HG03439 (cell line): ENCODE data around the gene GYS1.

Source experiments
- ATAC-seq: cut with Tn5 transposase; IDR thresholded peaks from one replicate; pipeline ENCODE4 v1.9.1; 2021; ENCODE audit warnings: mild to moderate bottlenecking, moderate library complexity; ENCODE audit not compliant: unreplicated experiment

Gene GYS1

DNA sequence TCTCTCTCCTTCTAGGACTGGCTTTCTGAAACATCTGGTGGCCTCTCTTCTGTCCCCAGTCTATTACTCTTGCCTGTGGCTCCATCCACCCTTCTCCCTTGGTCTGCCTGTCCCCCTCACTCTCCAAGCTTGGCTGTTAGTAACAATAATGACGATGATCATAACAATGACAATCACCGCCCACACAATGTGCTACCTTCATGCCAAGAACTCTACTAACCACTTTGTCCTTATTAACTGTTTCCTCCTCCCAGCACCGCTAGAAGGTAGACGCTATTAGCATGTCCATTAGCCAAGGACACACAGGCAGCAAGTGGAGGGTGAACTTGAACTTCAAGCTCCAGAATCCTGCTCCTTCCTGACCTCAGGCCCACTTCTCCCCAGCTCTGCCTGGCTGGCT lies 2.7 kb downstream of the GYS1 start:
- no peak for ATAC-seq

DNA sequence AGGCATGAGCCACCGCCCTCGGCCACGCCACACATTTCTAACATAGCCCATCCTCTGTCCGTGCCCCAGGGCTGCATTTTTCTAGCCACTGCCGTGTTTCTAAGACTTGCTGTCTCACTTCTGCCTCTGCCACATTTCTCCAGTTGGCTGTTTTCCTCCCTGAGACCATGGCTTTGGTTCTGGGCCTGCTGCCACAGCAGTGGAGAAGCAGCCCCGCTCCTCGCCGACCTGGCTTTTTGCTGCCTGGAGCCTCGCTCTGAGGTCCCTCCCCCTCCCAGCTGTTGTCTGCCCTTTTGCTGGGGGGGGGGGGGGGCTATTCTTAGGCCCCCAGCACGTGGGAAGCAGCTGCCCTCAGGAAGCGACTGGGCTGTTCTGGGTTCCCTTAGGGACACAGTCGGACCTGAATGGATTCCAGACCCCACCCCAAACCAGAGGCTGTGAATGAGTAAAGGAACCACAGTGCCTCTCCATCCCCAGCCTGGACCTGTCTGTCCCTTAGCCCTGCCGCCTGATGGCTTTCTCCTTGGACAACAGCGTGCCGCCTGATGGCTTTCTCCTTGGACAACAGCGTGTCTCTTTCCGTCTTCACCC lies 3.3 kb downstream of the GYS1 start:
- ATAC-seq = no peak

DNA sequence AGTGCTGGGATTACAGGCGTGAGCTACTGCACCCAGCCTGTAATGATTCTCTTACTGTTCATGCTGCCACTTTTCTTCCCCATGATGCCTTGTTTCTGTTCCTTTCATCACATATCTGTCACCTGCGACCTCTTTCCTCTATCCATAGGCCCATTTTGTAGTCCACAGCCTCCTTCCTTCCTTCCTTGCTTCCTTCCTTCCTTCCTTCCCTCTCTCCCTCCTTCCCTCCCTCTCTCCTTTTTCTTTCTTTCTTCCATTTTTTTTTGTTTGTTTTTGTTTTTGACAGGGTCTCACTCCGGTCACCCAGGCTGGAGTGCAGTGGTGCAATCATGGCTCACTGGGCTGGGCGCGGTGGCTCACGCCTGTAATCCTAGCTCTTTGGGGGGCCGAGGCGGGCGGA lies 4.2 kb downstream of the GYS1 start:
- ATAC-seq = no peak

DNA sequence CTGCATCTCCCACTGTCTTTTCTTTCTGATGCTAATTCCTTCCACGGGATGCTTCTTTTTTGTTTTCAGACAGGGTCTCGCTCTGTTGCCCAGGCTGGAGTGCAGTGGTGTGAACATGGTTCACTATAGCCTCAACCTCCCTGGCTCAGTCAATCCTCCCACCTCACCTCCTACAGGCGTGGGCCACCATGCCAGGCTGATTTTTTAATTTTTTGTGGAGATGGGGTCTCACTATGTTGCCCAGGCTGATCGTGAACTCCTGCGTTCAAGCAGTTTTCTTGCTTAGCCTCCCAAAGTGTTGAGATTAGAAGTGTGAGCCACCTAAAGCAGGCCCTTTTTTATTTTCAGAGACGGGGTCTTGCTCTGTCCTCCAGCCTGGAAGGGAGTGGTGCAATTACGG lies 4.8 kb downstream of the GYS1 start:
- ATAC-seq = no peak

DNA sequence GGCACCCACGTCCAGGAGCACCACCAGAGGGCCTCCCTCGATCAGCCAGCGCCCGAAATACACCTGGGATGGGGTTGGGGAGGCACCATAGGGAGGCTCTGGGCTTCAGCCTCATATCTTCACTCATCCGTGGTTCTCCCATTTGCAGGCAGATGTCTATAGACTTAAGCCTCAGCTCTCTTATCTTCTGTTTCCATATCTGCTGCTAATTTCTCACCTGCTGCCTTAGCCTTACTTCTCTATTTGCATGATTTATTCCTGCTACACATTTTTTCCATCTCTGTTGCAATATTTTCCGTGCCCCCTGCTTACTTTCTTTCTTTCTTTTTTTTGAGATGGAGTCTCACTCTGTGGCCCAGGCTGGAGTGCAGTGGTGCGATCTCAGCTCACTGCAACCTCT lies 5.8 kb downstream of the GYS1 start:
- no peak for ATAC-seq

DNA sequence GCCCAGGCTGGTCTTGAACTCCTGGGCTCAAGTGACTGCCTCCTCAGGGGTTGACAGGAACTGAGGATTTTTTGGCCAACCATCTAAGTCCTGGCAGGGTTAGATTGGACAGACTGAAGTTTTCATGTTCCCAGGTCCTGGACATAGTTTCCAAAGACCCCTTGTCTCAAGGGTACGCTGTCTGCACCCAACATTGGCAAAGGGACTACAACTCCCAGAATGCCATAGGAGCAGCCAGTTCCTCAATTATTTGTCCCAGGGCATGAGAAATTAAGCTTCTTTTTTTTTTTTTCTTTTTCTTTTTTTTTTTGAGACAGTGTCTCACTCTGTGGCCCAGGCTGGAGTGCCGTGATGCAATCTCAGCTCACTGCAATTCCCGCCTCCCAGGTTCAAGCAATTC lies 6.9 kb downstream of the GYS1 start:
- no peak for ATAC-seq

DNA sequence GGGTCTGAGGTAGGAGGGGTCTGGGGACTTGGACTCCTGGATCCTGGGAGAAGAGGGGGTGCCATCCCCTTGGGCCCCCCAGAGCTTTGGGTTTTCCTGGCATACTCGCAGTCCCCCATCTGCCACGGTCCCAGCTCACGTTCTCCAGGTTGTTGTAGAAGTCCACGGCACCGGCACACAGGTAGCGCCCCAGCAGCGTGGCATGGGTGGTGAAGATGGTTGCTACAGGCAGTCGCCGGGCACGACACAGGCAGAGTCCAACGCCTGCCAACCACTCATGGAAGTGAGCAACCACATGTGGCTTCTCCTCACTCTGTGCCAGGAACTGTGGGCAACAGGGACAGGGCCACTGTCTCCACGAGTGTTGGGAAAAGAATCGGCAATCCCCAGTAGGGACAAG lies 7.4 kb downstream of the GYS1 start:
- ATAC-seq = no peak

DNA sequence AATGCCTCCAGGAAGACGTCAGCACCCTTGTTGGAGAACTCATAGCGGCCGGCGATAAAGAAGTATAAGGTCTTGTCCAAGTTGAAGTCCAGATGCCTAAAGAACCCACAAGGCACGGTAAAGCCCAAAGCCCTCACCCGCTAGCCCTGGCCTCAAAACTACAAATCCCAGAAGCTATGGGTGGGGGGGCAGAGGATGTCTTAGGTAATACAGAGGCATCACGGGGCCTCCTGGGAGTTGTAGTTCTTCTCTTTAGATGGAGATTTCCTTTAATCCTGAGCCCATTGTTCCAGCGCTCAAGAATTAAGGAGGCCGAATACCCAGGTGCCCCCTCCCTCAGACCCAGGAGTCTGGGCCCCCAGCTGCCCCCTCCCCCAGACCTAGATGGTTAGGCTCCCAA lies 10.8 kb downstream of the GYS1 start:
- no peak for ATAC-seq

DNA sequence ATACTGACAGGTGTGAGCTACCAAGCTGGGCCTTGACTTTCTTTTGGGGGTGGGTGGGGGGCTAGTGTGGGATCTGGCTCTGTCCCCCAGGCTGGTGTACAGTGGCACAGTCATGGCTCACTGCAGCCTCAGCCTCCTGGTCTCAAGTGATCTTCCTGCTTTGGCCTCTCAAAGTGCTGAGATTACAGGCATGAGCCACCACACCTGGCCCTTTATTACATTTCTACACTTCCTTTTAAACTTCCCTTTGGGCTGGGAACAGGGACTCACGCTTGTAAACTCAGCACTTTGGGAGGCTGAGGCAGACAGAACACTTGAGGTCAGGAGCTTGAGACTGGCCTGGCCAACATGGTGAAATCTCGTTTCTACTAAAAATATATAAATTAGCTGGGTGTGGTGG lies 16.0 kb downstream of the GYS1 start:
- ATAC-seq = no peak

DNA sequence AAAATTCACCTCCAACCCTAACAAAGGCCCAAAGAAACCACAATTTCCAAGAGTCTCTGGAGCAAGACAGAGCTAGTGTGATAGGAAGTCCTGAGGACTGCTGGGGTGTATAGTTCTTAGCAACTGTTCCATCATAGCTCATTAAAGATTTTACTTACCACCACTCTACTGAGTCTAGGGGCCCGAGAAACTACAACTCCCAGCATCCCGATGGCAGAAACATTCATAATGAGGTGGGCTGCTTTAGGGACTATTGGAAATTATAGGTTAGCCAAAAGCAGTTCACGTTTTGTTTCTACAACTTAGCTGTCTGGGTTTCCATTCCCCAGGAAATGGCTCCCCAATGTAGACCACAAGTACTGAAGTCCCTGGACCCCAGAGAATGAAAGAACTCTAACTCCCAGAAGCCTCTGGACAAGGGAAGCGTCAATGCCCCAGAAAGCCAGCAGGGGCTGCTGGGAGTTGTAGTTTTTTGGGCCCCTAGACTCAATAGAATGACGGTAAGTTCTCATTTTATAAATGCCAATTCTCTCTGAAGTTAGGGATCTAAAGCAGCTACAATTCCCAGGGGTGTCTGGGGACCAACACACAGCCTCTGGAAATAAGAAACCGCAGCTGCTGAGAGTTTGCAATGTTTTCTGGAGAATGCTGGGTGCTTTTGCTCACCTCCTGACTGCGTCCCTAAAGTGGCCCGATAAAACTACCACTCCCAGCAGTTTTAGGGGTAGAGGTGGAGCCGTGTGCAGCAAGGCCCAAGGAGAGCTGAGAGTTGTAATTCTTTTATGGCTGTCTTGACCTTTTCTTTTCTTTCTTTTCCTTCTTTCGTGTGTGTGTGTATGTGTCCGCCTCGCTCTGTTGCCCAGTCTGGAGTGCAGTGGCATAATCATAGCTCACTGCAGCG lies 16.9 kb downstream of the GYS1 start:
- ATAC-seq = no peak

DNA sequence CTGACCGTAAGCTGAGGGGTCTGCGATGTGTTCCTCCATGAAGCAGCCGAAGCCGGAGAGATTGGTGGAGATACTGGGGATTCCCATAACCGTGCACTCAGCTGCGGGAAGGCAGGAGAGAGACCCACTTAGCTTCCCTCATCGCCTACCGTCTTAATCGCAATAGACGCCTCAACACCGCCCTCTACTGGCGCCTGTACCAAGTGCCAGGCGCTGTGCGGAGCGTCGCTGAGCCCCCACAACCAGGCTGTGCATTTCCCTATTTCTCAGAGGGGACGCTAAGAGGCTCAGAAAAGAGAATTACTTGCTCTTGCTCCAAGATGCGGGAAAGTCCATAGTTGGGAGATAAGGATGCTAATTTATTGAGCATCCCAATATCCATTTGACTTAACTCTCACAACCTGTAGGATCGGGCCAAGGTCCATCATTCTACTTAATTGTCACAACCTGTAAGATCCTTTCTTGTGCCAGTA lies 22.1 kb downstream of the GYS1 start:
- no peak for ATAC-seq

DNA sequence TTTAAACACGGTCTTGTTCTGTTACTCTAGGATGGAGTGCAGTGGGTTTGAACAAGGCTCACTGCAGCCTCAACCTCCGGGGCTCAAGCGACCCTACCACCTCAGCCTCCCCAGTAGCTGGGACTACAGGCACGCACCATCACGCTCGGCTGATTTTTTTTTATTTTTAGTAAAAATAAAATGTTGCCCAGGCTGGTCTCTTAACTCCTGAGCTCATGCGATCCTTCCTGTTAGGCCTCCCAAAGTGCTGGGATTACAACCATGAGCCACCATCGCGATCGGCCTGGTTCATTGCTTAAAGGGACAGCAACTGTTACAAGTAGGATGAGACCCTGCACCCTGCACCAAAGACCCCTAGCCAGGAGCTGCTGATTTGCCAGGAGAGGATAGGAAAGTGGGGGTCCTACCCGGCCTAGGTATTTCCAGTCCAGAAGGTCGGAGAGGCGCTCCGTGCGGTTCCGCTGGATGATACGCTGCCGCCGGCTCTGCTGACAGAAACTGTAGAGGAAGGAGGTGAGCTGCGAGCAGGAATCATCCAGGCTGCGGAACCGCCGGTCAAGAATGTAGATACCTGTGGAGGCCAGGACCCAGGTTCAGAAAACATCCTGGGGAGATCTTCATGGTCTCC lies 22.9 kb downstream of the GYS1 start:
- ATAC-seq = no peak

DNA sequence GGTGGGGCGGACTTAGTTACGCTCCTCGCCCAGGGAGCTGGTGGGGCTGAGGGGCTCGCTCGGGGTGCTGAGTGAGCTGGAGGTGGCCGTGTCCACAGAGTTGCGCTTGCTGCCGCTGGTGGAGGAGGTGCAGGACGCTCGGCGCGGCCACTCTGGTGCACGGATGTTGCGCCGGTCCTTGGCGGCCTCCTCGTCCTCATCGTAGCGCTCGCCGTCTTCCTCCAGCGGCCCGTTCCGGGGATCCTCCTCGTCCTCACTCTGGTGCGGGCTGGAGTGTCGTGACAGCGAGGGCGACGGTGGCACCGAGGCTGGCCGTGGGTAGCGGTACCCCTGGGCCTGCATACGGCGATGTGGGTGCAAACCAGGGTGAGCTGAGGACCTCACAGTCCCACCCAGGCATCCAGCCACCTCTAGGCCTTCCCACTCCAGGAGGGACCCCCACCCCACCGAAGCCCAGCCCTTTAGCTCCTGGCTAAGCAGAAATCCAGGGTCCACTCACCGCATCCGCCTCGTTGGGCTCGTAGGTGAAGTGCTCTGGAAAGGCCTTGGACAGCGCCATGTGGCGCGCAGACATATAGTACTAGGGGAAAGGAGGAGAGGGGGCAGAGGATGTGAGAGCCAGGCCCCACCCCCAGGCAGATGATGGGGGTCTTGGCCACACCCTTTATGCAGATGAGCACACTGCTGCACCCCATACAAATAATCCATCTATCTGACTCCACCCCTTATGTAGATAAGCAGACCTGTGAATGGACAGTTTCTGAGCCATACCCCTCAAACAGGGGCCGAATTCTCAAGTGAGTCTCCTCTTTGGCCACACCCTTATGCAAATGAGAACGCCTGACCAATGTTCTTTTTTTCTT lies 23.6 kb downstream of the GYS1 start:
- ATAC-seq = no peak

DNA sequence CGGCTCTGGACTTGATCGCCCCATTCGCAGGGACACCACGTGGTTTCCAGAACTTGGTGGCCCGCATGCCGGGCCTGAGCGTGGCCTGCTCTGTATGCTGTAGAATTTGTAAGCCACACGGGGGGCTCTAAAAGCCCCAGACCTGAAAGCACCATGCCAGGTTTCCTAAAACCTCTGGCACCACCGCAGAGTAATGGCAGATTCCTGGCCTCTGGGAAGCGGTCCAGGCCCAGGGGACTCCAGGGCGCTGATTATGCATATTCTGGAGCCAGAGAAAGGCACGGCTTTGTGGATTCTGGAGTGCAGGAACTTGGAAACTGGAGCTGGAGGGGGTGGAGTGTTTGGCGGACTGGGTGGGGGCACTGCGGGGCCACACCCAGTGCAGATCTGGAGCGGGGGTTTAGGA lies 24.3 kb downstream of the GYS1 start:
- ATAC-seq = no peak

DNA sequence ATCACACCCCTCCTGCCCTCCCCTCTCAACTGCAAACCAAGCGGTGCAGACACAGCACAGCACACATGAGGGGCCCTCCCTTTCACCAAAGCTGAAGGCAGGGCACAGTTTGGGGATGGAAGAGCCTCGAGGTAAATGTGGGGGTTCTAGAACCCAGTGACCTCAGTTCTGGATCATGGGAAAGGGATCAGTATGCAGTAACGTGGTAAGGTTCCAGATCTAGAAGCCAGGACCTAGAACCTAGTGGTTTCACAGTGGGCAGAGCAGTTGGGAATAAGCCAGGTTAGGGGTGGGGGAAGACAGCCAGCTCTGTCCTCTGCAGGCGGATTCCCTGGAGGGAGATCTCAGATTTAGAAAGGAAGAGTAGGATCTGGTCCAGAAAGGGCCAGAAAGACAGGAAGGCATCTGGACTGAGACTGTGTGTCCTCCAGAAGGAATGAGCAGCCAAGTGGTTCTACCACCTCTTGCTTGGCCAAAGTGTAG lies 24.9 kb downstream of the GYS1 start:
- ATAC-seq = no peak

DNA sequence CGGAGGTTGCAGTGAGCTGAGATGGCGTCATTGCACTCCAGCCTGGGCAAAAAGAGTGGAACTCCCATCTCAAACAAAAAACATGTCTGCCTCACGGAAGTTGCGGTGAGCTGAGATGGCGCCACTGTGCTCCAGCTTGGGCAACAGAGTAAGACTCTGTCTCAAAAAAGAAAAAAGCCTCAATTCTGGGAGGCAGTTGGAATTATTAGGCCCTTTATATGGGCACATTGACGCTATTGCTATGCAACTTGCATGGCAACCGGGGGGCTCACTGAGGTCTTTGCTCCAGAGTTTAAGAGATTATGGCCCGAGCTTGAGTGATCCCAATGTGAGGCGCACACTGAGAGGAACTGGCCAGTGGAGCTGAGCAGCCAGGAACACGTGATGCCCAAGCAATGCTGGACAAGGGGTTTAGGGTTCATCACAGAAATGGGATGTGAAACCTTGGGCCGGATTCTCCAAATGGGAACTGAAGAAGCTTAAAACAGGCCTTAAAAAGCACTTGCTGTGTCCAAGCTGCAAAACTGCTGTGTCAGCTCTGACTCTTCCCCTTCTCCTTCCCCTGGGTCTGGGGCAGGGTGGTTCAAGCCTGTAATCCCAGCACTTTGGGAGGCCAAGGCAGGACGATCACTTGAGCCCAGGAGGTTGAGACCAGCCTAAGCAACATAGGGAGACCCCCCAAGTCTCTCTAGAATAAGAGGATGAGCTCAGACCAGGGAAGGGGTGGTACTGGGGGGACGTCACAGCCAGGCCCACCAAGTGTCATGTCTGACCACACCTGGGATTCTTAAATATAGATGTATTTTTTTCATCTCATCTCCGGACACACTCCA lies 25.5 kb downstream of the GYS1 start:
- no peak for ATAC-seq

DNA sequence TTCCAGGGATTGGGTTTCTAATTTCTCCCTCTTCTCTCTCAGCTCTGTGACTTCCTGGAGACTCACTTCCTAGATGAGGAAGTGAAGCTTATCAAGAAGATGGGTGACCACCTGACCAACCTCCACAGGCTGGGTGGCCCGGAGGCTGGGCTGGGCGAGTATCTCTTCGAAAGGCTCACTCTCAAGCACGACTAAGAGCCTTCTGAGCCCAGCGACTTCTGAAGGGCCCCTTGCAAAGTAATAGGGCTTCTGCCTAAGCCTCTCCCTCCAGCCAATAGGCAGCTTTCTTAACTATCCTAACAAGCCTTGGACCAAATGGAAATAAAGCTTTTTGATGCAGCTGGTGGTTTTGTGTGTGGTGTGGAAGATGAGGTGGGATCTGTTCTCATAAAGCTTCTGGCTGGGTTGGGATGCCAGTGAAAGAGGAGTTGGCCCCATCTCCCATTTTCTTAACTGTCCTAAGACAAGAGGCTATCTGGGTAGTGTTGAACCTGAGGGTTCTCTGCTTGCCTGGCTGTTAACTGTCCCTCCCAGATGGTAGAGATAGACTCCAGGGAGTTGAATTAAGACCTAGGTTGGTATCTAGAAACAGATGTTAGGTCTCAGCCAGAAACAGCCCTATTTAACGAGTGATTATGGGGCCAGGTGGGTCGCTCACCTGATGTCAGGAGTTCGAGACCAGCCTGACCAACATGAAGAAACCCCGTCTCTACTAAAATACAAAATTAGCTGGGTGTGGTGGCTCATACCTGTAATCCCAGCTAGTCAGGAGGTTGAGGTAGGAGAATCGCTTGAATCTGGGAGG lies 26.4 kb downstream of the GYS1 start:
- no peak for ATAC-seq

DNA sequence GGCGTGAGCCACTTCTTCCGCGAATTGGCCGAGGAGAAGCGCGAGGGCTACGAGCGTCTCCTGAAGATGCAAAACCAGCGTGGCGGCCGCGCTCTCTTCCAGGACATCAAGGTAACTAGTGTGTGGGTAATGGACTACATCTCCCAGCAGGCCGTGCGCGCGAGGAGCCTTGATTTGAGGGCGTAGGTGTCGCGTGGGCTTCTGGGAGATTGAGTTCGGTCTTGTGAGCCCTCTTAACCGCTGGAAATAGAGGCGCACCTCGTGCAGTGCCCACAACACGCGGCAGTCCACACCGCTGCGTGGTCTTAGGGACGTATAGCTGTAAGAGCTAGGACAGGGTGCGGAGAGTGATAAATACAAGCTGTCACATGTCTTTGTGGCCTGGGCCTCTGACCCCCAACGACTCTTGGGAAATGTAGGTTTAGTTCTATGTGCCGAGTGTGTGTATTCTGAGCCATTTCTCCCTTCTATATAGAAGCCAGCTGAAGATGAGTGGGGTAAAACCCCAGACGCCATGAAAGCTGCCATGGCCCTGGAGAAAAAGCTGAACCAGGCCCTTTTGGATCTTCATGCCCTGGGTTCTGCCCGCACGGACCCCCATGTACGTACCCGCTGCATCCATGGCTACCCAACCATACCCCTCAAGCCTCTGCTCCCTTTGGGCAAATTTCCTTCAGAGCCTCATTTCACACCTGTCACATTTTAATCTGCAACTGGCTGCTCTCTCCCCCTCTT lies 27.1 kb downstream of the GYS1 start:
- peak; percentile 24 for ATAC-seq
